SK-N-MC (cell line): Measurements from ENCODE around the gene SCAPER.

Source experiments
- EZH2 ChIP-seq: fragments of 200-600 bp; sonication (generic); IDR thresholded peaks from one replicate; pipeline ENCODE4 v1.6.1; 2017; ENCODE audit warnings: antibody characterized with exemption
- FOXP2 ChIP-seq: optimal IDR thresholded peaks from 2 replicates; pipeline ENCODE3; 2011; ENCODE audit warnings: mild to moderate bottlenecking, moderate library complexity; ENCODE audit not compliant: insufficient read depth; ENCODE audit errors: extremely low read length, control extremely low read depth
- POLR2AphosphoS5 ChIP-seq: IDR thresholded peaks from 2 replicates; pipeline ENCODE4 v1.6.1; 2012; ENCODE audit warnings: mild to moderate bottlenecking, low read depth, low read length, borderline replicate concordance

GRCh38 chr15:76393614-76394013 lies 511.5 kb downstream of the SCAPER start:
- TF ChIP-seq POLR2AphosphoS5 (no peak), EZH2 (no peak), FOXP2 (no peak)
